C4-2B (cell line): ENCODE measurements around the gene CTU2.

Source experiments
- ZFX ChIP-seq: fragments of 450-650 bp; IDR thresholded peaks from 2 replicates; pipeline ENCODE4 v1.6.1; 2017
- TF ChIP-seq, protein P1 (sequence below): fragments of 450-650 bp; conservative IDR thresholded peaks from 2 replicates; pipeline ENCODE4 v1.5.1; 2017; ENCODE audit warnings: mild to moderate bottlenecking

GRCh38 chr16:88753602-88754001 lies 47.3 kb downstream of the CTU2 start:
- TF ChIP-seq, protein P1, sequence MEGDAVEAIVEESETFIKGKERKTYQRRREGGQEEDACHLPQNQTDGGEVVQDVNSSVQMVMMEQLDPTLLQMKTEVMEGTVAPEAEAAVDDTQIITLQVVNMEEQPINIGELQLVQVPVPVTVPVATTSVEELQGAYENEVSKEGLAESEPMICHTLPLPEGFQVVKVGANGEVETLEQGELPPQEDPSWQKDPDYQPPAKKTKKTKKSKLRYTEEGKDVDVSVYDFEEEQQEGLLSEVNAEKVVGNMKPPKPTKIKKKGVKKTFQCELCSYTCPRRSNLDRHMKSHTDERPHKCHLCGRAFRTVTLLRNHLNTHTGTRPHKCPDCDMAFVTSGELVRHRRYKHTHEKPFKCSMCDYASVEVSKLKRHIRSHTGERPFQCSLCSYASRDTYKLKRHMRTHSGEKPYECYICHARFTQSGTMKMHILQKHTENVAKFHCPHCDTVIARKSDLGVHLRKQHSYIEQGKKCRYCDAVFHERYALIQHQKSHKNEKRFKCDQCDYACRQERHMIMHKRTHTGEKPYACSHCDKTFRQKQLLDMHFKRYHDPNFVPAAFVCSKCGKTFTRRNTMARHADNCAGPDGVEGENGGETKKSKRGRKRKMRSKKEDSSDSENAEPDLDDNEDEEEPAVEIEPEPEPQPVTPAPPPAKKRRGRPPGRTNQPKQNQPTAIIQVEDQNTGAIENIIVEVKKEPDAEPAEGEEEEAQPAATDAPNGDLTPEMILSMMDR = no peak
- TF ChIP-seq ZFX = no peak
